CD4-positive, alpha-beta T cell treated with Interleukin-15 for 4 hours (primary cell): ENCODE data around the gene BBS1.
"Not testable (repeated sequence)": the region's sequence is repeated elsewhere in the genome, so short reads cannot be mapped to it uniquely, and the experiment has no call there.

Source experiments
- DNase-seq: peaks from one replicate; pipeline ENCODE4 v3.0.0-alpha.2; 2020; ENCODE audit warnings: low spot score

The BBS1 gene

DNA sequence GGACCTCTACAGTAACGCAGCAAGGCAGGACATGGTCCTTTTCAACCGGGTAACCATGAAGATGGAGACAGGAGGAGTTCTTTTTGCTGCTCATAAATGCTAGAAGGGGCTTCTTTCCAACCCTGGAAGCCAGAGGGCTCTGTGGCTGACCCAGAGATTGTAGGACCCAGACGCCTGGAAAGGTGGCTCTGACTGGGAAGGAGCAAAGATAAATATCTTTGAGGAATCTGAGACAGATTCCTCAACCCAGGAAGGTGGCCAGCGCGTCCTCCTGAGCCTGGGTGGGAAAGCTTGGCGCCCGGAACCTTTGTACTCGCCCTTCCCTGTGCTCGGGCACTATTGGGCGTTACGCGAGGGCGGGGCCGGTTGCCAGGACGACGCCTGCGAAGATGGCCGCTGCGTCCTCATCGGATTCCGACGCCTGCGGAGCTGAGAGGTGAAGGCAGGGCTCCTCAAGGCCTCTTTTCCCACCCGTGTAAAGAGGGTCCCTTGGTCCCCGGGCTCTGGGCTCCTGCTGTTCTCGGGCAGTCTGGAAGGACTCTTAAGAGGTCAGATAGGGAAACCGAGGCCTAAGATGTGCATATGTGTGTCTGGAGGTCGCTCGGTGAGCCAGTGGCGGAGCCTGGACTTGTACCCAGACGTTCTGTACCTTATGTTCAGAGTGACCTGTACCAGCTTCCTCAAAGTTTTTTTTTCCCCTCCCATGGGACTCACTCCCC is at the start of gene BBS1:
BBS1 (plus strand) TSS at position 365 of the 719 bp plus-strand sequence; CDS start at position 390, 25 bp downstream.
- peak; percentile 82 for DNase-seq

DNA sequence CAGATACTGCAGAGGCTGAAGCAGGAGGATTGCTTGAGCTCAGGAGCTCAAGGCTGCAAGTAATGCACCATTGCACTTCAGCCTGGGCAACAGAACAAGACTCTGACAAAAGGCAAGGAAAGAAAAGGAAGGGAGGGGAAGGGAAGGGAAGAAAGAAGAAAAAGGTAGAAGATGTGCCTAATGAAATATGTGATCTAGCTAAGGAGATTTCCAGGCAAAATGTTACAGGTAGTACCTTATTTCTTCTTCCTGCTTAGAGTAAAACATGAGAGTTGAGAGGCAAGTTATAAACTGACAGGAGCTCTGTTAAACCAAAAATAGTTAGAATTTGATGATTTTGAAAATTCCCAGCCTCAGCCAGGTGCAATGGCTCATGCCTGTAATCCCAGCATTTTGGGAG is 48.4 kb upstream of the BBS1 start:
- no peak for DNase-seq

DNA sequence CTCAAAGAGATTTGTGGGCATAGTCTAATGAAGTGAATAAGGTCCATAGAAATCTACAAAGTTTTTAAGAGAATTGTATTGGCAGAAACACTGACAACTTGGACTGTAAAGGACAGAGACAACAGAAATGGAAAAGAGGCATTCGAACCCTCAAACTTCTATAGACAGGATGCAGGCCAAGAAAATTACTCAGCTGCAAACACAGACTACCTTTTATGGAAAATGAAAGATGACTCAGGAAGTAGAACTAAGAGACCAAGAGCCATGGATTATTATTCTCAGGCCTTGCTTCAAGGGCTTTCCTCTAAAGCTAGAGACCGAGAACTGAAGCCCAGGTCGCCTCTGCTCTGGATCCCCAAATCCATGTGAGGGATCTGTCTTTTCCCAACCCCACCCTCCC is 47.5 kb upstream of the BBS1 start:
- DNase-seq = no peak

DNA sequence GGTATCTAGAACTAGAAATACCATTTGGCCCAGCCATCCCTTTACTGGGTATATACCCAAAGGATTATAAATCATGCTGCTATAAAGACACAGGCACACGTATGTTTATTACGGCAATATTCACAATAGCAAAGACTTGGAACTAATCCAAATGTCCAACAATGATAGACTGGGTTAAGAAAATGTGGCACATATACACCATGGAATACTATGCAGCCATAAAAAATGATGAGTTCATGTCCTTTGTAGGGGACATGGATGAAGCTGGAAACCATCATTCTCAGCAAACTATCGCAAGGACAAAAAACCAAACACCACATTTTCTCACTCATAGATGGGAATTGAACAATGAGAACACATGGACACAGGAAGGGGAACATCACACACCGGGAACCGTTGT is 46.3 kb upstream of the BBS1 start:
- DNase-seq = not testable (repeated sequence)

DNA sequence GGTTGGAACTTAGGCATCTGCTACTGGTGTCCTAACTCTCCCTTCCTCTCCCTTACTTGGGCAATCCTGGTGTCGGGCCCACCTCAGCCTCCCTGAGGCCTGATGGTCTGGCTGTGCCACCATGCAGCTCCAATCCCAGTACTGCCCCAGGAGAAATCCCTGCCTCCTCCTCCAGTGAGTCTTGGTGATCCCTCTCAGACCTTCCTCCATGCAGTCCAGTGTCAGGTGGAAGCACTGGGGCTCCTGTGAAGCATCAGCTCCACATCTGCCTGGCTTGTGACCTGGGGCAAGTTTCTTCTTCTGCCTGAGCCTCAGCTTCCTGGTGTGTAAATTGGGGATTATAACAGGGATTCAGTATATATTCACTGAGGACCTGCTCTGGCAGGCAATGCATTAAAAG is 45.5 kb upstream of the BBS1 start:
- no peak for DNase-seq

DNA sequence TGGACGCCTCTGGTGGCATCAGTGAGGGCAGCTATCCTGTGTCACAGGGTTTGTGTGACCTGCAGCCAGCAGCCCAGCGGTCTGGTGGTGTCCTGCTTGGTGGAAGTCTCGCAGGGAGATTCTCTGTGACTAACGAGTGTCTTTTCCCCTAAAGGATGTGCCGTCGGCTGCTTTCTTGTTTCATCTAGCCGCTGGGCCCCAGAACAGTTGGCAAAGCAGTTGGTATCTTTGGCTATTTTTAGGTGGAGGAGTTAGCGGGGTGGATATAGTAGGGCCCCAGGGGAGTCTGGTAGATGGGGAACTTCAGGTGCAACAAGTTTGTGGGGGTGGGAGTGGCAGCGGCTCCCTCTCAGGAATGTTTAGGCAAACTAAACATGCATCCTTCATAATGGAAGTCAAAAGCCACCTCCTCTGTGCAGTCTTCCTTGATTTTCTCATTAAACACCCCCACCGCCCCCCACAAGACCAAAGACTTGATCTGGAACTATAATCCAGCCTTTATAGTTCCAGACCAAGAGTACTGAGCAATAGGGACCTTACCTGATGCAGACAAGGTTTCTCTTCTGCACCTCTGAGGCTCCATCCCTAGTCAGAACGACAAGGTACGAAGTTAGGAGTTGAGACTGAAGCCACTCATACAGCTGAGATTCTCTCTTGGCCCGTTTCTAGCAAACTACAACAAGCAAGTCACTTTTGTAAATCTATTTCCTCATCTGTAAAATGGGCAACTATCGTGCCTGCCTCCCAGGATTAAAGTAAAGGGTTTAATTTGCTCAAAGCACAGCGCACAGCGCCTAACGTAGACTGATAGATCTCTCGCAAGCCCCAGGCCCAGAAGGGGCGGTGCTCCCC is 44.8 kb upstream of the BBS1 start:
- DNase-seq = no peak

DNA sequence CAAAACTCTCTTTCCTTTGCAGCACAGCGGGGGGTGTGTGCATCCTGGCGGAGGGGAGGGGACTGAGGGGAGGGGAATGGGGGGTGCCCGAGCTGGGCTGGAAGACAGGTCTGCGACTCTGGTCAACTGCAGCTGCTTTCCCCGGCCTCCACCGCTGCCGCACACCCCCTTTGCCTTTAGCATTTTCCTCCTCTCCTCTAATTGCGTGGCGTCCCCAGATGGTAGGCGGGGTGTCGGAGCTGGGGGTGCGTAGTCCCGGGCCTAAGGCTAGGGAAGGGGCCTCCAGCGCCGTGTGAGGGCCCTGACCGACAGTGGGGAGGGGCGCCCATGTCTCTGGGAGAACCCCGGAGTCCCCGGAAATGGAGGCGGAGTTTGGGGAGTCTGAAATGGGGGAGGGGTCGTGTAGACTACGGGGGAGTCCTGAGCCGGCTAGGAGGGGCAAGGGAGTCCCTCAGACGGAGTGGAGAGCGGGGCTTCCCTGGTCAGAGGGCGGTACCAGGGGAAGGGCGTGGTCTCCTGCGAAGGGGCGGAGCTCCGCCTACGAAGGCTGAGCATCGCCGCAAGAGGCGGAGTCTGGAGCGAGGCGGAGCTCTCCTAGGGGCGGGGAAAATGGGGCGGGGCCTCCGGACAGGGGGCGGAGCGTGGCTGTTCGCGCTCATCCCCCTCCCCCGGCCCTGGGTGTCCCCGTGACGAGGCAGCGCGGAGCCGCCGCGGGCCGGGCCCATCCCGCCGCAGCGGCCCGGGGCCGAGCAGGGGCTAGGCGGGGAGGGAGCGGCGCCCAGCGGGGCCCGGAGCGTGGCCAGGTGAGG is 44.0 kb upstream of the BBS1 start, which contains the start of gene PELI3:
PELI3 (plus strand) TSS at position 681 of the 809 bp plus-strand sequence. CDS start 1,224 bp downstream, outside the sequence.
- peak; percentile 95 for DNase-seq

DNA sequence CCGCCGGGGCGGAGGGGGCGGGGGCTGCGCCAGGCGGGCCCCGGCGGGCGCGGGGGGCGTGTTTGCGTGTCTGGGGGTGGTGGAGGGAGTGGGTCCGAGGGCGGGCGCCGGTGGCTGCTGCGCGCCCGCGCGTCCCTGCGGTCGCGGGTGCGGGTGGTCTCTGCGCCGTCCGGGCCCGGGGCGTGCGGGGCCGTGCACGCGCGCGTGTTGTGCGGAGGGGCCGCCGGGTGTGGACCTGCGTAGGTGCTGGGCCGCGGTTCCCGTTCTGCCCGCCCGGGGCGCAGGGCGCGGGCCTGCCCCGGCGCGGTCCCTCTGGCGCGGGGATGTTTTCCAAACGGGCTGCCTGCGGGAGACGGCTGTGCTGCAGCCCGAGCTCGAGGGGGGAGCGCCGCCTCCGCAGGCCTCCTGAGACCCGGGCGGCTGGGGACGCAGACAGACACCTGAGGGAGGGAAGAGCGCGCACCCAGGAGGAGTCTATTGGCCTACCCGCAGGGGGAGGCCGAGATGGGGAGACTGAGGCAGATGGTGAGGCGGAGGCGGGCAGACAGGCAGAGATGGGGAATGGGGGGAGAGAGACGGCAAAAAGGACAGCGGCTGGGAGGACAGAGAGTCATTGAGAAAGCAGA is 43.3 kb upstream of the BBS1 start:
- DNase-seq = peak; percentile 46

DNA sequence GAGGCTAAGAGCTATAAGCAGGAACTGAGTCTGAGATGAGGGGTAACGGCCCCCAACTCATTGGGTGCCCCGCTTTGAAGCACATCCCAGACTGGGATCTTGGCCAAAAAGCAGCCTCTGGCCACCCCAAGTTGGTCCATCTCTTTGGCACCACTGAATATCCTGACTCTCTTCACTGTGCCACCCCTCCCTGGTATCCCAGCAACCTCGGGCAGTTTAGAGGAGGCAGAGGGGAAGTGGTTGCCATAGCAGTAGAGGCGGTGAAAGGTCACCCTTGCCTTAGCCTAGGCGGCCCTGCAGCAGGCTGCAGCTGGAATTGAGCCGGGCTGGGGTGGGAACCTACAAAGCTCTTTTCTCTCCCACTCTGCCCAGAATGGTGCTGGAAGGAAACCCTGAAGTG is 42.7 kb upstream of the BBS1 start:
- DNase-seq = no peak

DNA sequence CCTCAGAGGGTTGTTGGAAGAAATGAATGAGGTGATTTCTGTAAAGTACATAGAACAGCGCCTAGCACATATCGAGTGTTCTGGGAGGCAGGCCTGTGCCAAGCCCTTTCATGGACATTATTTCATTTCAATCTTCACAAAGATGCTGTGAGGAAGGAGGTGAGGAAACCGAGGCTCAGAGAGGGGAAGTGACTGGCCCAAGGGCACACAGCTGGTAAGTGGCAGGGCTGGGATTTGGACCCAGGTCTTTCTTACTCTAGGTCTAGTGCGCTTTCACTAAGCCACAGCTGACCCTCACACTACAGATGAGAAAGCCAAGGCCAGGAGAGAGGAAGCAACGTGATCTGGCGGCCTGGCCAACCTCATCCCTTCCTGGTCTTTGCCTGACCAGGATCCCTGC is 41.7 kb upstream of the BBS1 start:
- DNase-seq = no peak

DNA sequence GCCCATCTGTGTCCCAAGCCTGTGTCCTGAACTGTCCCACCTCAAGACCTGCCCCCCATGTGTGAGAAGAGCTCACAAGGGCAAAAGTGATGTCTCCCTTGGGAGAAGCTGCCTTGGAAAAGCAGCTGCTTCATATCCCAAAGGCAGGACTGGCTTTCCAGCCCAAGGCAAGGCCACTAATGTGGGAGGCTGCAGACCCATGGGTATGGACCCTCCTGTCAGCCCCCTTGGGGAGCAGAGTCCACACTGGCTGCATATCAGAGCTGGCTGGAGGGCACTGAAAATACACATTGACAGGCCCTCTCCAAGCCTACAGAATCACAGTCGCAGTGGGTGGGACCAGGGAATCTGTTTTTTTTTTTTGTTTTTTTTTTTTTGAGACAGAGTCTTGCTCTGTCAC is 41.0 kb upstream of the BBS1 start:
- no peak for DNase-seq

DNA sequence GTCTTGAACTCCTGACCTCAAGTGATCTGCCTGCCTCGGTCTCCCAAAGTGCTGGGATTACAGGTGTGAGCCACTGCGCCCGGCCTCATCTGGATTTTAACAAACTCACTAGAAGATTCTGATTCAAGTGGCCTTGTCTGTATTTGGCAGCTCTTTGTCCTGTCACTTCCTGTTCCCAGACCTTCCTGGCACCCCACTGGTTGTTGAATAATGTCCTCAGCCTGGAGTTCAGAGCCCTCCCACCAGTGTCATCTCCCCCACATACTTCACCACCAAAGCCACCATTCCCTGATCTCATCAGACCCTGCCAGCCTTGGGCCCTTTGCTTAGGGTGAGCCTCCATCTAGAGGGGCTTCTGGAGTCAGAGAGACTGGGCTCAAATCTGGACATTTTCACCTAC is 40.4 kb upstream of the BBS1 start:
- DNase-seq = no peak

DNA sequence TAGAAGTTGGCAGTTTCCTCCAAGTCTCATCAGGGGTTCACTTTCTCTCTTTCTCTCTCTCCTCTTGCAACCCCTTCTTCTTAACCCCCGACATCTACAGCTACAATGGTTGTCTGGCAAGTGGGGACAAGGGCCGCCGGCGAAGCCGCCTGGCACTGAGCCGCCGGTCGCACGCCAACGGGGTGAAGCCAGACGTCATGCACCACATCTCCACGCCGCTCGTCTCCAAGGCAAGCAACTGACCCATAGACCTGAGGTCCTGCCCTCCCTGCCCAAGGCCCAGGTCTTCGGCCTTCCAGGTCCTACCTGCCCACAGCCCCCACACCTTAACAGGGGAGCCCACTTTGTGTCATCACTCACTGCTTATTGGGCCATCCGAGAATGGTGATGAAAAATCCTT is 39.3 kb upstream of the BBS1 start:
- DNase-seq = no peak

DNA sequence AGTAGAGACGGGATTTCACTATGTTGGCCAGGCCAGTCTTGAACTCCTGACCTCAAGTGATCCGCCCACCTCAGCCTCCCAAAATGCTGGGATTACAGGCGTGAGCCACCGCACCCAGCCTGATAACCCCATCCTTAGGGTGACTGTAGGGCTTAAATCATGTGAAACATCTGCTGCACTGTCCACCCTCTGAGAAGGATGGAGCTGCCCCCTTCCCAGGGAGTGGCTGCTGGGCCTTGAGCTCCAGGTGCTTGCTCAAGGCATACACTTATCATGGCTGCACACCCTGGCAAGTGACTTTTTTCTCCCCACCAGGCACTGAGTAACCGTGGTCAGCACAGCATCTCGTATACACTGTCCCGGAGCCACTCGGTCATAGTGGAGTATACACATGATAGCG is 38.4 kb upstream of the BBS1 start:
- no peak for DNase-seq

DNA sequence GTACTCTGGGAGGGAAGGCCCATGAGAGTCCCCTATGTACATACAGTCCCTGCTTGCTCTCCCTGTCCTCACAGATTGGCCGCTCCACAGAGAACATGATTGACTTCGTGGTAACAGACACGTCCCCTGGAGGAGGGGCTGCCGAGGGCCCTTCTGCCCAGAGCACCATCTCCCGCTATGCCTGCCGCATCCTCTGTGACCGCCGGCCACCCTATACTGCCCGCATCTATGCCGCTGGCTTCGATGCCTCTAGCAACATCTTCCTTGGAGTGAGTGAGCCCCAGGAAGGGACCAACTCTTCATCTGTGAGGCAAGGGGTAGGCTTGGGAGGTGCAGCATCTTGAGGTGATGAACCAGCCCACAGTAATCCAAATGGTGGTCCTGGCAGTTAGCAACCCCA is 37.3 kb upstream of the BBS1 start:
- DNase-seq = no peak

DNA sequence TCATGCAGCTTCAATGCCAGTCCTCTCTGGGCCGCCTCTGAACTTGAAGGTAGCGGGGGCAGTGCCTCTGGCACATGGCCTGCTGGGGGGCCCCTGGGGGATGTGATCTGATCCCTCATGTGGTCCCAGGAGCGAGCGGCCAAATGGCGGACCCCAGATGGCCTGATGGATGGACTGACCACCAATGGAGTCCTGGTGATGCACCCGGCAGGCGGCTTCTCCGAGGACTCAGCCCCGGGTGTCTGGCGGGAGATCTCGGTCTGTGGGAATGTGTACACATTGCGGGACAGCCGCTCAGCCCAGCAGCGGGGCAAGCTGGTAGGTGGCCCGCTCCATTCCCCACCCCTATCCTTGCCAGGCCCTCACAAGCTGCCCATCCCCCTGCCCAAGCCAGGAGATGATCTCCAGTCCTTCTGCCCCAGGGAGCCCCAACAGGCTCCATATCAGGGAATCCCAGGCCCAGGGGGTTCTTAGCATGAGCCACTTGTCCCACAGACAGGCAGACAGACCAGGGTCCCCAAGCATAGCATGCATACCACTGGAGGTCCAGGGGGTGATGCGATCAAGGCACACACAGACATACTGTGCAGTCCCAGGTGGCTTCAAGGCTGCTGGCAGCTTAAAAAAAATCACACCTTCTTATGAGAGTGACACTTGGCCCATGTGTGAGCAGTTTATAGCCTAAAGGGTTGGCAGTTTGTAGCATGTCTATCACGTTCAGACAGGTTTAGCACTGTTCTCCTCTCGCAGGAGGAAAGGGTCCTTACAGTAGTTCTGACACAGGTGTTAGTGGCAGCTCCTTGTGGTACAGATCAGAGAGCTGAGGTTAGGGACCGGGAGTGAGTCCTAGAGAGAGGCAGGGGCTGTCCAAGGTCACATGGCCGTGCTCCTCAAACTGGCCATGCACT is 36.6 kb upstream of the BBS1 start:
- no peak for DNase-seq

DNA sequence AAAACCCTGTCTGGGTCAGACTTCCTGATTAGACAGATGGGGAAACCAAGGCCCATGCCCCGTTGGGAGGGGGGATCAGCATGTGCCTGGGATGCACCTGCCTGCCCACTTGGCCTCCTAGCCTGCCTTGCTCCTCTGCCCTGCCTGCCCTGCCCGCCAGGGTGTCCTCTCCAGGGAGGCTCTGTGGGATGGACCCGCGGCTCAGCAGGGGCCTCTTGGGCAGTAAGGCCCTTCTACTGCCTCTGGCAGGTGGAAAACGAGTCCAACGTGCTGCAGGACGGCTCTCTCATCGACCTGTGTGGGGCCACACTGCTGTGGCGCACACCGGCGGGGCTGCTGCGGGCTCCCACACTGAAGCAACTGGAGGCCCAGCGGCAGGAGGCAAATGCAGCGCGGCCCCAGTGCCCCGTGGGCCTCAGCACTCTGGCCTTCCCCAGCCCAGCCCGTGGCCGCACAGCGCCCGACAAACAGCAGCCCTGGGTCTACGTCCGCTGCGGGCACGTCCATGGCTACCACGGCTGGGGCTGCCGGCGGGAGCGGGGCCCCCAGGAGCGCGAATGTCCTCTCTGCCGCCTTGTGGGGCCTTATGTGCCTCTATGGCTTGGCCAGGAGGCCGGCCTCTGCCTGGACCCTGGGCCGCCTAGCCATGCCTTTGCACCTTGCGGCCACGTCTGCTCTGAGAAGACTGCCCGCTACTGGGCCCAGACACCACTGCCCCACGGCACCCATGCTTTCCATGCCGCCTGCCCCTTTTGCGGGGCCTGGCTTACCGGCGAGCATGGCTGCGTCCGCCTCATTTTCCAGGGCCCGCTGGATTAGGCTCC is 34.9 kb upstream of the BBS1 start:
- DNase-seq = no peak

DNA sequence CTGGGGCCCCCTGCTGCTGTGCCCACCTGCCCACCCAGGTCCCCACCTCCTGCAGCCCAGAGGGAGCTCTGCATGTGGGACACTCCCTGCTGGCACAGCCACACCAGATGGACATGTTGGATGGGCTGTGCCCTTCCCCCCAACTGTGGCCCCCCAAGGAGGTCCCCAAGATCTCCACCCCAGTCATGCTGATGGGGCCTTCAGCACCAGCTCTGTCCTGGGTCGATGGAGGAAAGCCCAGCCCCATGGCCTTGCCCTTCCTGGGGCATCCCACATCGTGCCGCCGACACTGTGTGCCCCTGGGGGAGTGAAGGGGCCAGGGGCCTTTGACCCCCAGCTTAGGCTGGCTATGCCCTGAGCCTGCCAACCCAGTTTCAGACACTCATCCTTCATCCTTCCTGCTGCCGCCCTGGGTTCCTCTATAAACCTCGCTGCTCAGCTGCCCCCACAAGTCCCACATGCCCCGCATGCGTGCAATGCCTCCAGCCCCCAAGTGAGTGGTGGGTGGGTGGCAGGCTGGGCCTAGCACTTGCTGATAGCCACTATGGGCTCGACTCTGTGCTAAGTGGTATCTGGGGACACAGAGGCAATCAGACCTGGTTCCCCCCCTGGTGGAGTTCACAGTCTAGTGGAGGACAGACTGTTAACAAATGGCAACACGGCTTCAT is 34.1 kb upstream of the BBS1 start:
- no peak for DNase-seq

DNA sequence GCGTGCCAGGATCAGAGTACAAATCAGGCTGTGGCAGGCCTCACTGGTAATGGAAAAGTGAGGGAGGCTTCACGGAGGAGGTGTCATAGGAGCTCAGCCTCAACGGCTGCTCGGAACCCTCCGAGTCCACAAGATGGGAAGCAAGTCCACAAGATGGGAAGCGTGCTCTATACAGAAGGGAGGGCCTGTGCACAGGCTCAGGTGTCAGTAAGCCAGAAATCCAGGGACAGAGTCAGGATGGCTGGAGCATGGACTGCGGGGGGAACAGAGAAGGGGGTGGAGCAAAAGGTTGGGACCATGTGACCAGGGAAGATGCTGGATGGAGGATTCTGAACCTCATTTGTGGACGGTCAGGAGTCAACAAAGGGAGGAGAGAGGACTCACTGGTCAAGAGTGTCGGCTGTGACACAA is 33.6 kb upstream of the BBS1 start:
- DNase-seq = no peak
